ENCODE data around the gene ADPRM.
A peak's percentile ranks its signal among the peaks of the same experiment; 100 is the strongest.
"Not testable (repeated sequence)": the region's sequence is repeated elsewhere in the genome, so short reads cannot be mapped to it uniquely, and the experiment has no call there.

ADPRM gene

GRCh38 chr17:10702574-10702973, 5.2 kb downstream of the ADPRM start:
- no peak for DNase-seq

GRCh38 chr17:10705727-10706126, 8.3 kb downstream of the ADPRM start:
- DNase-seq: no peak

DNA sequence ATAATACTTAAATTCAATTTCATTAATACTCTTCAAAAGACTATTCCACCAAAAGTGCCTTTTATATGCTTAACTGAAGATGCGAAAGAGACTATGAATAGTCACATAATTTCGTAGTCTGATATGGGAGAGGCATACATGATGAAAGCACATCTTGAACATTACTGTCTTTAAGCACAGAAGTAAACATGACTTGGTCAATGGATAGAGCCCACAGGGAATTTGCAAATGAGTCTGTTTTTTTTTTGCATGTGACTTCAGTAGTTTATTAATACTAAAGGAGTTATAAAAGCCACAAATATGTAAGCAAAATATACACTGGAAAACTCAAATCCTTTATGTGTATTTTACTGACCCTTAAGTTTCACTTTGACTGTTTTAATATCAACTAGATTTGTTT, 15.9 kb downstream of the ADPRM start:
- no peak for DNase-seq

DNA sequence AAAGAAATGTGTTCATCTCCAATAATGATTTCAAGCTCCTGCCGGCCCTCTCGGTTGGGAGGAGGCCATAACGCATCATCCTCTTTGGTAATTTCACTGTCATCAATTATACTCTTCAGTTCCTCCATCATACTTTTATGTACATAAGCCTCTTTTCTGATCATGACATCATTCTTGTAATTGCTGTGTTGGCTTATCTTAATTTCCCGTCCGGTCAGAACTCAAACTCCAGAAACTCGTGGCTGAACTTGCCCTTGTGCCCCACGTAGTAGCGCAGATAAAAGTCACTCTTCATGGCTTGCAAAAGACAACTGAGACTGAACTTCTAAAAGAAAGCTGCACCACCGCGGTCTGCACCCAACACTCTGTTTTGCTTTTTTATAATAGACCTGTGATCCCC, 18.8 kb downstream of the ADPRM start:
- no peak for DNase-seq

DNA sequence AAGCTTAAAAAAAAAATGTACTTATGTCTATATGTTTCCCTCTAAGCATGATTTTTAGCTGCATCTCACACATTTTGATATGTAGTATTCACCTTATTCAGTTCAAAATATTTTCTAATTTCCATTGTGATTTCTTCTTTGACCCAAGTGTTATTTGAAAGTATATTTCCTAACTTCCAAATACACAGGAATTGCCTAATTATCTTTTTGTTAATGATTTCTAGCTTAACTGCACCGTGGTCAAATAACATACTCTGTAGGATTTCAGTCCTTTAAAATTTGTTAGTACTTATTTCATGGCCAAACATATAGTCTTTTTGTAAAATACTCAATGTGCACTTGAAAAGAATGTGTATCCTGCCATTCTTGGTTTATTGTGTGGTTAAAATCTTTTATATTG, 21.2 kb downstream of the ADPRM start:
- DNase-seq: no peak

GRCh38 chr17:10724546-10725195, 27.3 kb downstream of the ADPRM start:
- DNase-seq: no peak

GRCh38 chr17:10725262-10725661, 27.9 kb downstream of the ADPRM start:
- no peak for DNase-seq

- DNase-seq: no peak
These were observed 28.8 kb downstream of the ADPRM start for GRCh38 chr17:10726196-10726595.

DNA sequence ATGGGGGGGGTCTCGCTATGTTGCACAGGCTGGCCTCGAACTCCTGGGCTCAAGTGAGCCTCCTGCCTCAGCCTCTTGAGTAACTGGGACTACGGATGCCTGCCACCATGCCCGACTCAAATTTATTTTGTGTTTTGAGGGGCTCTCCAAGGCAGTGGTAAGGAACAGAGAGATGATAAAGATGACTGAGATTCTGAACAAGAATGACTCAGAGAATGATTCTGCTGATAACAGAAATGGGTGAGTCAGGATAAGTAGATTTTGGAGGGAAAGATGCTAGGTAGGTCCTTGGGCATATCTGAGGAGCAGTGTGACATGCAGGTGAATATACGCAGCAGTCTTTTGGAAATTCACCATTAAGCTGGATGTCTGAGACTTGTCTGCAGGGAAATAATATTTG, 29.8 kb downstream of the ADPRM start:
- DNase-seq: no peak

- DNase-seq: no peak
These were observed 31.0 kb downstream of the ADPRM start for GRCh38 chr17:10728331-10728892.

DNA sequence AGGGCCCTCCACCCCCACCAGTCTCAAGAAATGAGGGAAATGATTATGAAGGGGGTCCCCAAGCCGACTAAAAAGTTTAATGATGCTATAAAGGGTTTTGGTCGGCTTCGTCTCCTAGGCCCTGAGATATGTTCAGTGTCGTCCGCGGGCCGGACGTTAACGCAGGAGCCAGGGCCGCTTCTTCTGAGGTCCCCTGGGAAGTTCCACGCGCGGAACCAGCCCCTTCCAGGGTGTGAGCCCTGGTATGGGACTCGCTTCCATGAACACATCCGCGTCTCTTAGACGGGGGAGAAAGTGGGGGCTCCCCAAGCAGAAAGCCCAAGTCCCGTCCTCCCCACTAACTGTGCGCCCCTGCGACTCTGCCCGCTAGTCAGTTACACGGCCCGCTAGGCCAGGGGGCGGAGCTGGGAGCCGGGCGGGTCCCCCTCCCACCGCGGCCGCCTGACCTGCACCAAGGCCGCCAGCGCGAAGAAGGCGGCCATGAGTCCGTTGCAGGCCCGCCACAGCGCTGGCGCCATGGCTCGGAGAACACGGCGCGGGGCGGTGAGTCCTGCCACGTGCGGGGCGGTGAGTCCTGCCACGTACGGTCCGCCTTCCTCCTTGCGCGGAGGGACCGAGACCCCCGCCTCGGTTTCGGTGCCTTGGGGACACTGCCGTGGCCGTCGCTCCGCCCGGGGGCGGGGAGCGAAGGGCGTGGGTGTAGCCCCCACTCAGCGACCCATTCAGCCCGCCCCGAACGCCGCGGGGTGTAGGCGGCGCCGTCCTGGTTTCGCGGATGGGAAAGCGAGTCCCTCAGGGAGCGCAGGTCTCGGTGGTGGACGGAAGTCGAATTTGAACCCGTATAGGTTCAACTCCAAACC, 32.2 kb downstream of the ADPRM start, which contains the start of gene TMEM220:
Gene TMEM220, minus strand, starts transcription at position 690 of the 860 bp plus-strand sequence. Its CDS starts 172 bp downstream, at position 518.
- no peak for DNase-seq

- DNase-seq: not testable (repeated sequence)
These were observed 32.9 kb downstream of the ADPRM start for GRCh38 chr17:10730247-10730646.

DNA sequence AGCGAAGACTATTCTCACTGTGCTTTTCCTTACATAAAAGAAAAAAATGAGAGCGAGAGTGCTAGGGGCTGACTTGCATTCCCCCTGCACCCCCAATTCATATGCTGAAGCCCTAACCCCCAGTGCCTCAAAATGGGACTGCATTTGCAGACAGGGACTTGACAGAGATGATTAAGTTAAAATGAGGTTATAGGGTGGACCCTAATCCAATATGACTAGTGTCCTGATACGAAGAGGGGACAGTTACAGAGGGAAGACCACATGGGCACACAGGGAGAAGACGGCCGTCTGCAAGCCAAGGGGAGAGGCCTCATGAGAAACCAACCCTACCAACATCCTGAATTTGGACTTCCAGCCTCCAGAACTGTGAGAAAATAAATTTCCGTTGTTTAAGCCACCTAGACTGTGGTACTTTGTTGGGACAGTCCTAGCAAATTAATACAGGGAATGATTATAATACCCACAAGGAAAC, 34.0 kb downstream of the ADPRM start:
- DNase-seq: no peak

GRCh38 chr17:10732121-10732520, 34.7 kb downstream of the ADPRM start:
- DNase-seq: not testable (repeated sequence)

DNA sequence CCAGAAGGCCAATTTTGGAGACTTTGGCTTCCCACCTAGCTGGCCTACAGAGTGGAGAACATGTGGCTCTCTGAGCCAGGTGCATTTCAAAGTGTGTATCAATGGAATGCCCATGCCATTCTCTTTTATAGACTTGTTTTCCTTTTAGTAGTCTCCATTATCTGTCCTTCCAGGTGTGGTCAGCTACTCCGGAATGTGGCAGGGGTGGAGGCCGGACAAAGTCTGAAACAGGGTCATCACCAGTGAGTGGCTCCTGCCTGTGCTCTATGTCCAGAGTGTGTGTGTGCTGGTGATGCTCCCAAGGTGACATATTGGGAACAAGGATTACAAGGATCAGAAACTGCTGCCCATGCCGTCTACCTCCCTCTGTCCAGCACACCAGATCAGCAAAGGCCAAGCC, 36.3 kb downstream of the ADPRM start:
- no peak for DNase-seq

GRCh38 chr17:10735251-10735650, 37.9 kb downstream of the ADPRM start:
- no peak for DNase-seq

DNA sequence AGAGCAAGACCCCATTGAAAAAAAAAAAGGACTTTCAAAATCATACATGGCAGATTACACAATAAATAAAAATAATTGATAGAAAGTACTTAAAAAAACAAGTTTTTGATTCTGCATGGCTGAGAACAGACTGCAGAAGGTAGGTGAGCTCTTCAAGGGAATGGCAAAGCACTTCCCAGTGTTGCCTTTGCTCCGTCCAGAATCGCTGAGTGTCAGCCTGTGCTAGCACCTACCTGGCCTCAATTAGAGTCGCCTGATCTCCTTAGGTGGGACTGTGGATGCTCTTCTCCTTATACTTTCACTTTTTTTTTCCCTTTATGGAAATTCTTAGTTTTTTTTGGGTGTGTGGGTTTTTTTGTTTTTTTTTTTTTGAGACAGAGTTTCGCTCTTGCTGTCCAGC, 38.4 kb downstream of the ADPRM start:
- DNase-seq: no peak

GRCh38 chr17:10737168-10737622, 39.8 kb downstream of the ADPRM start:
- DNase-seq: peak; percentile 22

DNA sequence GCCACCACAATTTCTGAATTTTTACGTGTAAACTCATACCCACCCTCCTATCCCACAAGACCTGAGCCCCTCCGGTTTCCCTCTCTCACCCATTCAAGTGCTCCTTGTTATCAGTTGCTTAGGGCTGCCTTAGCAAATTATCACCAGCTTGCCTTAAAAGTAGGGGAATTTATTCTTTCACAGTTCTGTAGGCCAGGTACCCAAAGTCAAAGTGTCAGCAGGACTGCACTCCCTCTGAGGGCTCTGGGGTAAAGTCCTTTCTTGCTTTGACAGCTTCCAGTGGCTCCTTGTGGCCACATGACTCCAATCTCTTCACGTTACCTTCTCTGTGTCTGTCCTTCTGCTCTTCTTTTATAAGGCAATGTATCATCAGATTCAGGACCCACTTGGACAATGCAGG, 40.3 kb downstream of the ADPRM start:
- no peak for DNase-seq

DNA sequence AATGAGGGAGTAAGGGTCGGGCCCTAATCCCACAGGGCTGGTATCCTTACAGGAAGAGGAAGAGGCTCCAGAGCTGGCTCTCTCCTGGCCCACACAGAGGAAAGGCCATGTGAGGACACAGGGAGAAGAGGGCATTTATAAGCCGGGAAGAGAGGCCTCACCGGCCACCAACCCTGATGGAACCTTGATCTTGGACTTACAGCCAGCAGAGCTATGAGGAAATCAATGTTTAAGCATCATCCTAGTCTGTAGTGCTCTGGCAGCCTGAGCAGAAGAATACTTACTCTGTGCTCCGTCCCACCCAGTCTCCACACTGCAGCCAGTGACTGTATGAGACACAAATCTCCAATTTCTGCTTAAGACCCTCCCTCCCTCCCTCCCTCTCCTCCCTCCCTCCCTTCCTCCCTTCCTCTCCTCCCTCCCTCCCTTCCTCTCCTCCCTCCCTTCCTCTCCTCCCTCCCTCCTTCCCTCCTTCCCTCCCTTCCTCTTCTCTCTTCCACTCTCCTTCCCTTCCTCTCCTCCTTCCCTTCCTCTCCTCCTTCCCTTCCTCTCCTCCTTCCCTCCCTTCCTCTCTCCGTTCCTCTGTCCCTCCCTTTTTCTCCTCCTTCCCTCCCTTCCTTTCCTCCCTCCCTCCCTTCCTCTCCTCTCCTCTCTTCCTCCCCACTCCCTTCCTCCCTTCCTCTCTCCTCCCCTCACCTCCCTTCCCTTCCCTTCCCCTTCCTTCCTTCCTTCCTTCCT, 41.3 kb downstream of the ADPRM start:
- no peak for DNase-seq

GRCh38 chr17:10739386-10739785, 42.0 kb downstream of the ADPRM start:
- no peak for DNase-seq

DNA sequence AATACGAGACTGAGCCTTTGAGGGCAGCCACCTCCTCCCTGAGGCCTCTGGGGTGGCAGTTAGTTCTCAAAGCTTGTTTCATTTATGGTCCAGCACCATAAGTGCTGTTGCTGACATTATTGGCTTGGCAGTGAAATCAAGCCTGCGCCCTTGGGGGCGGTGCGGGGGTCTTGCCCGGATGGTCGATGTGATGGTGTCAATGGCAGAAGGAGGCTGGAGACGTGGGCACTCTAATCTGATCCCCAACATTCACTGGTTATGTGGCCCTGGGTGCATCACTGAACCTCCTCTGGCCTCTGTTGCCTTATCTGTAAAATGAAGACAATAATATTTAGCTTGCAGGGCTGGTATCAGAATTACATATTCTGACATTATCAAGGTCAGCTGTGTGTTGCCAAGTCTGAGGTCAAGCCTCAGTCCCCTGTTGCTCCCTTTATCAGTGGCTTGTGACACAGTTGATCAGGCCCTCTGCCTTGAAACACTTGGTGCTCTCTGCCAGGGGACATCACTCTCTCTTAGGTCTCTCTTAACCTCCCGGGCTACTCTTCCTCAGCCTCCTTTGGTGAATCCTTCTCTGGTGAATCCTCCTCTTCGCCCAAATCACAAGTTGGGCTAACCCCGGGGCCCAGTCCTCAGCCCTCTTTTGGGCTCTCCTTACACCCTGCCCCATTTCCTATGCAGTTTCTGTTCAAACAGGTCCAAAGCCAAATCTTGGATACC, 44.2 kb downstream of the ADPRM start:
- no peak for DNase-seq

Data from DMS53 (cell line).